CD4-positive, alpha-beta T cell treated with Interleukin-21 for 1 hour (primary cell): ENCODE measurements around the gene SBK2.
"Not testable (repeated sequence)": the region's sequence is repeated elsewhere in the genome, so short reads cannot be mapped to it uniquely, and the experiment has no call there.

Source experiments
- DNase-seq: peaks from one replicate; pipeline ENCODE4 v3.0.0-alpha.2; 2020

SBK2 gene, protein sequence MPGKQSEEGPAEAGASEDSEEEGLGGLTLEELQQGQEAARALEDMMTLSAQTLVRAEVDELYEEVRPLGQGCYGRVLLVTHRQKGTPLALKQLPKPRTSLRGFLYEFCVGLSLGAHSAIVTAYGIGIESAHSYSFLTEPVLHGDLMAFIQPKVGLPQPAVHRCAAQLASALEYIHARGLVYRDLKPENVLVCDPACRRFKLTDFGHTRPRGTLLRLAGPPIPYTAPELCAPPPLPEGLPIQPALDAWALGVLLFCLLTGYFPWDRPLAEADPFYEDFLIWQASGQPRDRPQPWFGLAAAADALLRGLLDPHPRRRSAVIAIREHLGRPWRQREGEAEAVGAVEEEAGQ

DNA sequence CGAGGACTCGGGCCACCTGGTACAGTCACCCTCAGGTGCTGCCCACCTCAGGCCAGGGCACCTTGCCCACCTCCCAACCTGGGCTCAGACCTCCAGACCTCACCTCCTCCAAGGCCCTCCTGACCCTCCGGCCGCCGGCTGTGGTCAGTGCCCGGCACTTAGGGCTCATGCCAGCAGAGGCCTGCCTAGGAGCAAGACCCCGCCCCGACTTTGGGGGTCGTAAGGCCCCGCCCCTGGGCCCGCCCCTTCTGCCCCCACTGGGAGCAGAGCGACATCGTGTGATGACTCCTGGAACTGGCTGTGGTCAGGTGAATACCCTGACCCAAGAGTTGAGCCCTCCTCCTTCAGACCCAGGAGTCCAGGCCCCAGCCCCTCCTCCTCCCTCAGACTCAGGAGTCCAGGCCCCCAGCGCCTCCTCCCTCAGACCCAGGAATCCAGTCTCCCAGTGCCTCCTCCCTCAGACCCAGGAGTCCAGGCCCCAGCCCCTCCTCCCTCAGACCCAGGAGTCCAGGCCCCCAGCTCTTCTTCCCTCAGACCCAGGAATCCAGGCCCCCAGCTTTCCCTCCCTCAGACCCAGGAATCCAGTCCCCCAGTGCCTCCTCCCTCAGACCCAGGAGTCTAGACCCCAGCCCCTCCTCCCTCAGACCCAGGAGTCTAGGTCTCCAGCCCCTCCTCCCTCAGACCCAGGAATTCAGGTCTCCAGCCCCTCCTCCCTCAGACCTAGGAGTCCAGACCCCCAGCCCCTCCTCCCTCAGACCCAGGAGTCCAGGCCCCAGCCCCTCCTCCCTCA, at the start of gene SBK2:
TSS of gene SBK2 (minus strand) at position 183 of the 790 bp plus-strand sequence. CDS start 839 bp downstream, outside the sequence.
- DNase-seq, result no peak

DNA sequence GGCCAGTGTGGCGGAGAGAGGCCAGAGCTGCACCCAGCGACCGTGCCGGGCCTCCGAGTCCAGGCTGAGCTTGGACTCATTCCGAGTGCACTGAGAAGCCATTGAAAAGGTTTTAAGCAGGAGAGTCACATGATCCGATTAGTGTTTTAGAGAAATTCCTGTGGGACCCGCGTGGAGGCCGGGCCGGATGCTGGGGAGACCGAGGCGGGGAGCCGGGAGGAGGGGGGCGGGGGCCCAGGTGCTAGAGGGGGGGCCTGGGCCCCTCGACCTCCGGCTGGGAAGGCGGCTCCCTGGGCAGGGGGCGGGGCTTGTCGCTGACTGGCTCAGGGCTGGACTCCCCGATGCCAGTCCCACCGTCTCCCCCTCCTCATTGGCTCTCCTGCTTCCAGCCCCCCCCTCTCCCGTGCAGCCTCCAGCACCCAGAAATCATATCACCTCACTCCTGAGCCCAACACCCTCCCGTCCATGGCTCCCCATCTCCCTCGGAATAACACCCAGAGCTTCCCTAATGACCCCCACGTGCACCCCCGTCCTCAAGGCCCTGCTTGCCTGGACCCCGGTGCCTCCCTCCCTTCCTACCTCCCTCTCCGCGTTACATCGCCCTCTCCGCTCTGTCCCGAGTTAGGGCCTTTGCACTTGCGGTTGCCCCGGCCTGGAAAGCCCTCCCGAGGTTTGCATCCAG, 48.9 kb upstream of the SBK2 start:
- peak; percentile 51 for DNase-seq

DNA sequence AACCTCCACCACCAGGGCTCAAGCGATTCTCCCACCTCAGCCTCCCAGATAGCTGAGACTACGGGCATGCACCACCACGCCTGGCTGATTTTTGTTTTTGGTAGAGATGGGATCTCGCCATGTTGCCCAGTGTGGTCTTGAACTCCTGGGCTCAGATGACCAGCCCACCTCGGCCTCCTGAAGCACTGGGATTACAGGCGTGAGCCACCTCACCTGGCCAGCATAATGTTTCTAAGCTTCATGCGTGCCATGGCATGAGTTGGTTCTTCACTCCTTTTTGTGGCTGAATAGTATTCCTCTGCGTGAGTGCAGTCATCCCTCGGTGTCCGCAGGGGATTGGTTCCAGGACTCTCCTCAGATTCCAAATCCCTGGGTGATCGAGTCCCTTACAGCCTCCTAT, 47.9 kb upstream of the SBK2 start:
- no peak for DNase-seq

DNA sequence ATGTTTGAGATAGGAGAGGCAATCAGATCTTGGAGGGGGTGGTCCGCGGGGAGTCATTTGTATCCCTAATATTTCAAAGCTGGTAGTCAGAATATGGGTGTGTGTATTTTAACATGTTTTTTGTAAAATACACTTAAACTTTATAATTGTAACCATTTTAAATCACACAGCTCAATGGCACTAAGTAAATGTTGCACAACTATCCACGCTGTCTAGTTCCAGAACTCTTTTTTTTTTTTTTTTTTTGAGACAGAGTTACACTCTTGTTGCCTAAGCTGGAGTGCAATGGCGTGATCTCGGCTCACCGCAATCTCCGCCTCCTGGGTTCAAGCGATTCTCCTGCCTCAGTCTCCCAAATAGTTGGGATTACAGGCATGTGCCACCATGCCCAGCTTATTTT, 47.0 kb upstream of the SBK2 start:
- not testable (repeated sequence) for DNase-seq

DNA sequence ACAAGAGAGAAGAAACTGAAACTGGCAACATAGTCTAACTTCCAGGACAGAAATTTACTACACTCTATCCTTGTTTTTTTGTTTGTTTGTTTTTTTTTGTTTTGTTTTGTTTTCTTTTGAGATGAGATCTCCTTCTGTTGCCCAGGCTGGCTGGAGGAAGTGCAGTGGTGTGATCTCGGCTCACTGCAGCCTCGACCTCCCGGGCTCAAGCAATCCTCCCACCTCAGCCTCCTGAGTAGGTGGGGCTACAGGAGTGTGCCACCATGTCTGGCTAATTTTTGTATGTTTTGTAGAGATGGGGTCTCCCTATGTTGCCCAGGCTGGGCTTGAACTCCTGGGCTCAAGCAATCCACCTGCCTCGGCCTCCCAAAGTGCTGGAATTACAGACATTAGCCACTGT, 45.4 kb upstream of the SBK2 start:
- not testable (repeated sequence) for DNase-seq

DNA sequence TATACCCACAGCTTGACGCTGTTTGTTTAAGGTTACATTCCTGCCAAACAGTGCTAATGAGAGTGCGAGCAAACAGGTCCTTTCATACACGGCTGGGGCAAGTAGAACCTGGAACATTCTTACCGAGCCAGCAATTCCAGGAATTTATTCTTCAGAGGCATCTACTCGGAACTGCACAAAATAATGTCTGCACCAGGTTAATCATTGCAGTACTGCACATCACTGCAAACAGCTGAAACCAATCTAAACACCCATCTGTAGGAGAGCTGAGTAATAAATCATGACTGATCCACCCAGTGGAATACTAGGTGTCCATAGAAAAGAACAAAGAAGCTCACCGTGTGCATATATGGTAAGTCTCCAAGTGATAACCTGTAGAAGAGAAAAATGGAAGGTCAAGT, 44.9 kb upstream of the SBK2 start:
- no peak for DNase-seq

DNA sequence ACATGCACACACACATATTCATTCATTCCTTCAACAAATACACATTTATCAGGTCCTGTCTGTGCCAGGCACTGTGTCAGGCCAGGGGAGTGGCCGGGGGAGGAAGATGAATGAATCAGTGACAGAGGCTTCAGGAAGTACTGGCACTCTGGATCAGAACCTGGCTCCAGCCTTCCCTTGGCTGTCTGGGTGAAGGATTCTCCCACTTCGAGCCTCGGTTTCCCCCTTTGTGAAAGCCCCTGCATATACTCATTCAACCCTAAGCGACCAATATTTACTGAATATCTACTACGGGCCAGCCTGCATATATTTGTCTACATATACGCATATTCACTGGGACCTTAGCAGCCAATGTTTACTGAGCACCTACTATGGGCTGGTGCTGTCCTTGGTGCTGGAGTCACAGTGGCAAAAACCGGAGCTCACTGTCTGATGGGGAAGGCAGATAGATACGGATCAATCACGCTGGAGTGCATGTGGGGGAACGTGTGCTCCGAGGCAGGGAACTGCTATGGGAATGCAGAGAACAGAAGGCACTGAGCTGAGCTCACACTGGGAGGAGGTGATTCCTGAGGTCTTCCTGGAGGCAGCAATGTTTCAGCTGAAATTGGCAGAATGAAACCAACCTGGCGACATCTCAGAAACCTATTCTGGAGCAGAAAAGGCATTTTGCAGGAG, 44.4 kb upstream of the SBK2 start:
- DNase-seq, result peak; percentile 28

DNA sequence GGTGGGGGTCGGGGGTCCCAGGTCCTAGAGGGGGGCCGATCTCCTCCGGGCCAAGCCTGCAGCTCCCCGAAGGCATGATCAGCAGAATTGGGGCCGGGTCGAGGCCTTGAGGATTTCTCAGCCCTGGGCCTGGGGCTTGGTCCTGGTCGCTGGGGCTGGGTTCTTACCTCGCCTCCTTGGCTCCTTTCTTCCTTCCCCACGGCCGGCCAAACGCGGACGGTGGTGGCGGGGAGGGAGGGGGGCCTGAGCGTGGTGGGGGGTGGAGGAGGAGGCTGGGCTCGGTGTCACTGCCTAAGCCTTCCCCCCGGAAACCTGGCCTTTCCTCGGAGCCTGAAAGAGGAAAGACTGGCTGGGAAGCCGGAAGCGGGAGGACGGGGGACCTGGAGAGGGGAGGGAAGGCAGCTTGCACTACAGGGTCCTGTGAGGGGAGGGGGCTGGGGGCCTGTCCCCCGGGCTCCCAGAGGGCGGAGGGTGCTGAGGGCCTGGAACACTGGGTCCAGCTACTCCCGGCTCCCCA, 43.8 kb upstream of the SBK2 start, which contains the start of gene ZNF579:
TSS of gene ZNF579 (minus strand) at position 221 of the 517 bp plus-strand sequence. CDS start 1,209 bp downstream, outside the sequence.
- DNase-seq, result peak; percentile 81

DNA sequence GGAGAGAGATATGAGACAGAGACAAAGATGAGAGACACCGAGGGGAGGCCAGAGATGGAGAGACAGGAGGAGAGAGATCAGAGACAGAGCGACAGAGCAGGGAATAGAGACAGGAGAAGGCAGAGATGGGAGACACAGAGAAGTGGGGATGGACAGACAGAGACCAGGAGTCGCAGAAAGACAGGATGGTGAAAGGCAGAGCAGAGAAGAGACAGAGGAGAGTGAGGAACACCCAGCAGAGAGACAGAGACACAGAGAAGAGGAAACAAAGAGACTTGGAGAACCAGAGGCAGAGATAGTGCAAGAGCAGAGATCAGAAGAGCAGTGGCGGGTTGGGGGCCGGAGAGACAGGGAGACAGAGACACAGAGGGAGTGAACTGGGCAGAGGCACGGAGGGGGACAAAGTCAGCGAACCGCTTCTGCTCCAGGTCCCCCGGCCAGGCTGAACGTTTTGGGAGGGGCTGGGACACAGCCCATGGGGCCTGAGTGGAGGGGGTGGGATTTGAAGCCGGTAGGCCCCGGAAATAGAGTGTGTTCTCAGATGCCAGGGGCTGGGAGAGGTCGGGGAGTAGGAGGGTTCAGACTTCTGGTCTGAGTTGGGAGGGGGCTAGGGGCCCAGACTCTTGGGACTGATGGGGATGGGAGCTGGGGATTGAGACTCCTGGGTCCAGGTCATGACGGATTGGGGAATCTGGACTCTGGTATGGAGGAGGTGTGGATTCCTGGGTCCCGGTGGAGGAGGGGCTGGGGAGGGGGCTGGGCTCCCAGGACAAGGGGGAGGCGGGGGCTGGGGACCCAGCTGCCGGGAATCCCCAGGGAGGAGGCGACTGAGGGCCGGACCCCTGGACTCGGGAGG, 43.1 kb upstream of the SBK2 start:
- no peak for DNase-seq

DNA sequence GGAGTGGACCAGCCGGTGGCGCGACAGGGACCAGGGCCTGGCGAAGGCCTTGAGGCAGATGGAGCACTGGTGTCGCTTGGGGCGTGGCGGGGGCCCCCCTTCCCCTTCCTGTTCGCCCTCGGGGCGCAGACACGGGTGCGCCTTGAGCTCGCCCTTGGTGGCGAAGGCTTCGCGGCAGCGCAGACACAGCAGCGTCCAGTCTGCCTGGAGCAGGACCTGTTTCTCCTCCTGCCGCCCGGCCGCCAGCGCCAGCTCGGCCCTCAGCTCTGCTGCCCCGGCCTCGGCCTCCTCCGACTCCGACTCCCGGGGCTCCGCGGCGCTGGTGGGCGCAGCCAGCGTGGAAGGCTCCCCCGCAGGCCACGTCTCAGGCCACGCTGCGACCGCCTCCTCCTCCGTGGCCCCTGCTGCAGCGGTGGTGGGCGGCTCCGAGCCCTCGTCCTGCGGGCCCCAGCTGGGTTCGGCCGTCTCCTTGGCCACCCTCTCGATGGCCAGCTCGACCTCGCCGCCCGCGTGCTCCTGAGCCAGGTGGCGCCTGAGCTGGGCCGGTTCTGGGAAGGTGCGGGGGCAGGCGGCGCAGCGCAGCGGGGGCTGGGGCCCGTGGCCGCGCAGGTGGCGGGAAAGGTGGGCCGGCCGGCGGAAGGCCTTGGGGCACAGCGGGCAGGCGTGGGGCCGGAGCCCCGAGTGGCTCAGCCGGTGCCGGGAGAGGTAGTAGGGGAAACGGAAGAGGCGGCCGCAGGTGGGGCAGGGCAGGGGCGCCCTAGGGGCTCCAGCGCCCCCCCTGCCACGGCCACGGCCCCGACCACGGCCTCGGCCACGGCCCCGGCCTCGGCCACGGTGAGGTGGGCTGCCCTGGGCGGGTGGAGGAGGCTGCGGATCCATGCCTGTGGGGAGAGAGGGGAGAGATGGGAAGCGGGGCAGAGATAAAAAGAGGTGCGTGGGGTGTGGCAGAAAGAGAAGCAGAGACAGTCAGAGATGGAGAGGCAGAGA, 42.1 kb upstream of the SBK2 start:
- no peak for DNase-seq

DNA sequence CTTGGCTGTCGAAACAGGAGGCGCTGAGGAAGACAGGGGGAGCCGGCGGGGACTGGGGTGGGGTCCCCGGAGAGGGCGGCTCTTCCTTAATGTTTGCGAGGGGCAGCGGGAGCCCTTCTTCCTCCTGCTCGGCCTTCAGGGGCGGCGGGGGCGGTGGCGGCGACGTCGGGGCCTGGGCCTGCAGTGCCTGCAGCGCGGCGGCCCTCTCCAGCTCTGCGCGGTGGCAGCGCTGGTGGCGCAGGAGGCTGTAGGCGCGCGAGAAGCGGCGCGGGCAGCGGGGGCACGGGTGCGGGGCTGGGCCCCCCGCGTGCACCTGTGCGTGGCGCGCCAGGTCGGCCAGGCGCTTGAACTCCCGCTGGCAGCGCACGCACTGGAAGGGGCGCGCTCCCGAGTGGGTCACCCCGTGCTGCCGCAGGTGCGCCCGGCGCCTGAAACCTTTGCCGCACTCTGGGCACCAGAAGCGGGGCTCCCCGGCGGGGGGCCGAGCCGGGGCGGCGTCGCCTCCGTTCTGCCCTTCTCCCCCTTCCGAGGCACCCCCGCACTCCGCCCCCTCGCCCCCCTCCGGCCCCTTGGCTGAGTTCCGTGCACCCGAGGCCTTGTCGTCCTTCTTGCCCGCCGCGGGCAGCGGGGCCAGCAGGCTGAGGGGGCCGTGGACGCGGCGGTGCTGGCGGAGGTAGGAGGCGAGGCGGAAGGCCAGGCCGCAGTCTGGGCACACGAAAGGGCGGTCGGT, 41.3 kb upstream of the SBK2 start:
- DNase-seq, result no peak

DNA sequence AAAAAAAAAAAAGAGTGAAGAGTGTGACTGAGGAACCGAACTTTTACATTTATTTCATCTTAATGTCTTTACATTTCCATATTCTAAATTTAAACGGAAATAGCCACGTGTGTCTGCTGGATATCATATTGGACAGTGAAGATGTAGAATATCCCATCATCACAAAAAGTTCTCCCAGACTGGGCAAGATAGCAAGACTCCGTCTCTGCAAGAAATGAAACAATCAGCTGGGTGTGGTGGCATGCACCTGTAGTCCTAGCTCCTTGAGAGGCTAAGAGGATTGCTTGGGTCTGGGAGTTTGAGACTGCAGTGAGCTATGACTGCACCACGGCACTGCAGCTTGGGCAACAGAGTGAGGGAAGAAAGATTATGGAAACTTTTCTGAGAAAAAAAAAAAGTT, 39.8 kb upstream of the SBK2 start:
- no peak for DNase-seq

DNA sequence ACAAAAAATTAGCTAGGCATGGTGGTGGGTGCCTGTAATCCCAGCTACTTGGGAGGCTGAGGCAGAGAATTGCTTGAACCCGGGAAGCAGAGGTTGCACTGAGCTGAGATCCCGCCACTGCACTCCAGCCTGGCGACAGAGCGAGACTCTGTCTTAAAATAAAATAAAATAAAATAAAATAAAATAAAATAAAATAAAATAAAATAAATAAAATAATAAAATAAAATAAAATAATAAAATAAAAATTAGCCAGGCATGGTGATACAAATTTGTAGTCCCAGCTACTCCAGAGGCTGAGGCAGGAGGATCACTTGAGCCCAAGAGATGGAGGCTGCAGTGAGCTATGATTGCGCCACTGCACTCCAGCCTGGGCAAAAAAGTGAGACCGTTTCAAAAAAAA, 37.0 kb upstream of the SBK2 start:
- DNase-seq, result not testable (repeated sequence)

DNA sequence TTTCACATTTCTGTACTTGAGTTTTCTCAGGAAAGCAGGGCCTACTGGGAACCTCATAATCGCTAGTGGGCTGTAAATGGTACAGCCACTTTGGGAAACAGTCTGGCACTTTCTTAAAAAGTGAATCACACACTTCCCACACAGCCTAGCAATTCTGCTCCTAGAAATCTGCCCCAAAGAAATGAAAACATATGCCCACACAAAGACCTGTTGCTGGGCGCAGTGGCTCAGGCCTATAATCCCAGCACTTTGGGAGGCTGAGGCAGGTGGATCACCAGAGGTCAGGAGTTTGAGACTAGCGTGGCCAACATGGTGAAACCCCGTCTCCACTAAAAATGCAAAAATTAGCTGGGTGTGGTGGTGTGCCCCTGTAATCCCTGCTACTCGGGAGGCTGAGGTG, 32.5 kb upstream of the SBK2 start:
- DNase-seq, result not testable (repeated sequence)

DNA sequence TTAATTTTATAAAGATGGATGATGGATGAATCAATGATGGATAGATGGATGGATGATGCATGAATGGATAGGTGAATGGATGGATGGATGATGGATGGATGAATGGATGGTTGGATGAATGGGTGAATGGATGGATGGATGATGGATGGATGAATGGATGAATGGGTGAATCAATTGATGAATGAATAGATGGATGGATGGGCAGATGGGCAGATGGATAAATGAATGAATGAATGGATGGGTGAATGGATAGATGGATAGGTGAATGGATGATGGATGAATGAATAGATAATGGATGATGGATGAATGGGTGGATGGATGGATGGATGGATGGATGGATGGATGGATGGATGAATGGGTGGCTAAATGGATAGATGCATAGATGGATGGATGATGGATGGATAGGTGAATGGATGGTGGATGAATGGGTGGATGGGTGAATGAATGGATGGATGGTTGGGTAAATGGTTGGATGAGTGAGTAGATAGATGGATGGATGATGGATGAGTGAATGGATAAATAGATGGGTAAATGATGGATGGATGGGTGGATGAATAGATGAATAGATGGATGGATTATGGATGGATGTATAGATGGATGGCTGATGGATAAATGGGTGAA, 30.9 kb upstream of the SBK2 start:
- DNase-seq, result no peak

DNA sequence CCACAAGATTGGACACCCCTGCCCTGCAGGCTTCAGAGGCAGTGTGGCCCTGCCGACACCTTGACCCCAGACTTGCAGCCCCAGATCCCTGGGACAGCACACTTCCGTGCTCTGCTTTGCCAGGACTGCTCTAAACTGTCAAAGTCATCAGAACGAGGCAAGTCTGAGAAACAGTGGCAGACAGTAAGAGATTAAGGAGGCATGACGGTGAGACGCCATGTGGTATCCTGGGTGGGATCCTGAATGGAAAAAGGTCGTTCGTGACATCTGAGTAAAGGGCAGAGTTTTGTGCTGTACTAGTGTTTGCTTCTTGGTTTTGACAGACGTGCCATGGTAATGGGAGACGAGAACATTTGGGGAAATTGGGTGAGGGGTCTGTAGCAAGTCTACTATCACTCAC, 29.9 kb upstream of the SBK2 start:
- DNase-seq, result no peak

DNA sequence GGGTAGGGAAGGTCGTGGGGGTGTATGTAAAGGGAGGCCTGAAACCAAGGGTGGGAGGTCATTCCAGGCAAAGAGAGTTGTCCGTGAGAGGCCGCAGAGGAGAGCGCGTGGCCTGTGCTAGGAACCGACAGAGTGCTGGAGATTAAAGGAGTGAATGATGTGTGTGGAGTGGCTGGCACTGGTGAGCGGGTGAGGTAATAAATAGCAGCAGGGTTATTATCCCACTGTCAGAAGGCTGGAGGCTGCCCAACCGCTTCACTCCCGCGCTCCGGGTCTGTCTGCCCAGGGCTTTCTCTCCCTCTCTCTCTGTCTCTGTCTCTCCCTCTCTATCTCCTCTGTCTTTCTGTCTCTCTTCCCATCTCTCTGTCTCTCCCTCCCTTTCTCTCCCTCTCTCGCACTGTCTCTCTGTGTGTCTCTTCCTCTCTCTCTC, 26.3 kb upstream of the SBK2 start:
- DNase-seq, result no peak

DNA sequence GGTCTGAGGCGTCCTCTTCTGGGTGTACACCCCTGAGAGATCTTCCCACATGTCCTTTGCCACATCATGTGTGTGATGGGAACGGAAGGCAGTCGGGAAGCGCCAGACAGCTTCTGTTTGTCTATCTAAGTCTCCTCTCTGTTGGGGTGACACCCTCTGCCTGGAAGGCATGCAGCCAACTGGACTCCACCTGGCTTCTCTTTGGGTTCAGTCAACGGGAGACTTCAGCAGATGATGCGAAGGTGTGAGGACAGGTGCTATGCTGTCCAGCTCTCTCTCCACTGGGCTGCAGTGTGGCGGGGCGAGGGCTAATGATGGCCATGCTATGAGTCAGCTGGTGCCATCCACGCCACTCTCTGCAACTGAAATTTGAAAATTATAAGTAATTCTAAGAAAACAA, 22.8 kb upstream of the SBK2 start:
- DNase-seq, result no peak

DNA sequence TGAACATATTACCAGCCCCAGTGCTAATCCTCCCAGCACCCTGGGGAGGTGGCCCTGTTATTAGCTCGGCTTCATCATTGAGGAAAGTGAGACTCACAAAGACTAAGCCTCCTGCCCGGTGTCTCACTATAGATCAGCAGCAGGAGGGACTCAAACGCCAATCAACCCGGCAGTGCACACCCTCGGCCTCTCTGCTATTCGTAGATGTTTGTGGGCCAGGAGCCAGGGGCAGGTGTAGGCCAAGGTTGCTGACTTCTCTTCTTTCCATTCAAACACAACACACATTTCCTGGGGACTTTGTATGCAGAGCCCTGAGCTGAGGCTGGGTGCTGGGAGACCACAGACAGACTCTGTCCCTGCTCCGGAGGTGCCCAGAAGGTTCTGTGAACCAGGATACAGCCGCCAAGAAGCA, 17.8 kb upstream of the SBK2 start:
- no peak for DNase-seq
